Hepatocyte (in vitro differentiated cells): ENCODE measurements around the gene ADGRG6.

ENCODE experiments used
- CTCF ChIP-seq: fragments of 200-600 bp; sonication (generic); IDR thresholded peaks from 2 replicates; pipeline ENCODE4 v1.5.1; 2016; ENCODE audit warnings: antibody characterized with exemption, mild to moderate bottlenecking; ENCODE audit not compliant: poor library complexity
- EZH2 ChIP-seq: fragments of 200-600 bp; sonication (generic); IDR thresholded peaks from 2 replicates; pipeline ENCODE4 v1.6.1; 2016; ENCODE audit warnings: antibody characterized with exemption, mild to moderate bottlenecking, borderline replicate concordance
- EZH2phosphoT487 ChIP-seq: fragments of 200-600 bp; sonication (generic); IDR thresholded peaks from one replicate; pipeline ENCODE4 v1.6.1; 2018; ENCODE audit warnings: antibody characterized with exemption, mild to moderate bottlenecking, low read depth, moderate library complexity; ENCODE audit not compliant: unreplicated experiment, severe bottlenecking

- no peak for TF ChIP-seq CTCF
- TF ChIP-seq EZH2phosphoT487: no peak
- TF ChIP-seq EZH2: no peak
Measured at GRCh38 chr6:142355520-142356174, 53.8 kb downstream of the ADGRG6 start.
